Measurements from ENCODE around the gene NPC1L1. TPM values are rescaled to one million over a fixed set of nuclear protein-coding genes. Genes with fewer than 3 reads are reported as not detected.
"Not testable (repeated sequence)": the region's sequence is repeated elsewhere in the genome, so short reads cannot be mapped to it uniquely, and the experiment has no call there.

Gene NPC1L1
- total RNA-seq, 1 experiment from 2014 or later, result 0.28 TPM

DNA sequence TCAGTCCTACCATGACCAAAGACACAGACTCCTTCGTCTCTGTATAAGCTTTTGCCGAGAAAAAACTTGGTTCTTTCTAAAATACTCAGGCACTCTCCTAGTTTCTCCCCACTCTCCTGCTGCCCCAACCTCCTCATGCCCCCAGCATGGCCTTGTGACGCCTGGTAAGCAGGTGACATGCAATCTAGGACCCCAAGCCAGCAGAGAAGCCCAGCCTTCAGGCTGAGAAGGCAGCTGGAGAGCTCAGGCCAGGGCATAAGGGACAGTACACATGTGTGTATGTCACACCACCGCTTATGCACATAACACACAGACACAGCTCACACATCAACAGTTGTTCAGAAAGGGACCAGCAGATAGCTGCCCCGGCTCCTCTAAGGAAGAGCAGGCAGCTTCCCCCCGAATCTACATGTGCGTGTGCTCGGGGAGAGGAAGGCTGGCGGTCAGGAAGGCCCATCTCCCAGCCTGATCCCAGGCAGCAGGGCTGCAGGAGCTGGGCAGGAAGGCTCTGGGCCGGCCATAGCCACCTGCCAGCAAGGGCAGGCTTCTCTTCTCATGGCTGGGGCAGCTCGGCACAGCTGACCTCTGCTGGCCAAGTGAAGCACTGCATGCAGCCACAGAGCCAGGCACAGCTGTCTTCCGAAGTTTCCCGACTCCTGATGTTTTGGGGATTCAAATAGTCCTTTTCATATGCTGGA lies 24.1 kb upstream of the NPC1L1 start:
- POLR2A ChIA-PET (ENCODE audit: unreplicated experiment), result interaction anchor here (0.6 to 0.7 kb wide), 3 partner anchors 12 to 220 kb away, joined by 3 to 8 read pairs (median 8); no protein-coding TSS in a partner anchor

DNA sequence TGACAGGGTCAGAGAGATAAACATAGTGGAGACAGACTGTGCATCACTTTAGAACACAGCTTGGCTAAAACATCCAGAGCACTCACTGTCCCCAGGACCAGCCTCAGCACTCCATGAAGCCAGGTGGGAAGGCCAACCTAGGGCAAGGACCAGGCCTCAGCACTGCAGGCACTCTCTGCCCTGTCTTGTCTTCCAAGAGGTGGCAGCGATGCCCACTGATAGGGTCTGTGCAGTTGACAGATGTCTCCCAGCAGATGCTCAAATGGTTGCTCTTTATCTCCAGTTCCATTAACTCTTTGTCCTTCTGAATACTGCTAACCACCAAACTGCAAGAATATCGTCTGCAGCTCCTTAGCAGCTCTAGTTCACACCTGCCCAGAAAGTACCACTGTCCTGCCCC lies 23.5 kb upstream of the NPC1L1 start:
- POLR2A ChIA-PET (ENCODE audit: unreplicated experiment), result interaction anchor here (0.6 kb wide), 2 partner anchors 9 to 11 kb away, joined by 3 to 8 read pairs; no protein-coding TSS in a partner anchor
- BruUV-seq (replicated peaks), result no TSS peak
- Histone ChIP-seq H4K20me1 (ENCODE audit: insufficient read depth) (peaks cover 12% of the 10 kb centered on the region), H3K27ac (no peak overlapping the region), H3K79me2 (ENCODE audit: low read depth) (peaks cover 5% of the 10 kb centered on the region; the same call in 1 of the 2 replicates), H3K4me1 (replicated peaks; ENCODE audit: insufficient read depth) (peaks cover 16% of the 10 kb centered on the region), H3K4me3 (no peak overlapping the region), H3K4me2 (no peak overlapping the region), H2AFZ (no peak overlapping the region), H3K27me3 (ENCODE audit: insufficient read depth, low read depth) (no peaks in the 10 kb centered on the region), H3K9me3 (ENCODE audit: insufficient read depth, low read depth) (no peaks in the 10 kb centered on the region), H3K9me2 (ENCODE audit: insufficient read depth) (no peaks in the 10 kb centered on the region), H3F3A (ENCODE audit: insufficient read depth, low read depth) (peaks cover 71% of the 10 kb centered on the region), H3K36me3 (ENCODE audit: low read depth) (peaks cover 40% of the 10 kb centered on the region)
- TF ChIP-seq EZH2 (IDR thresholded peaks at IDR 0.05; ENCODE audit: low read depth), result no peak
- TF ChIP-seq, protein P1, sequence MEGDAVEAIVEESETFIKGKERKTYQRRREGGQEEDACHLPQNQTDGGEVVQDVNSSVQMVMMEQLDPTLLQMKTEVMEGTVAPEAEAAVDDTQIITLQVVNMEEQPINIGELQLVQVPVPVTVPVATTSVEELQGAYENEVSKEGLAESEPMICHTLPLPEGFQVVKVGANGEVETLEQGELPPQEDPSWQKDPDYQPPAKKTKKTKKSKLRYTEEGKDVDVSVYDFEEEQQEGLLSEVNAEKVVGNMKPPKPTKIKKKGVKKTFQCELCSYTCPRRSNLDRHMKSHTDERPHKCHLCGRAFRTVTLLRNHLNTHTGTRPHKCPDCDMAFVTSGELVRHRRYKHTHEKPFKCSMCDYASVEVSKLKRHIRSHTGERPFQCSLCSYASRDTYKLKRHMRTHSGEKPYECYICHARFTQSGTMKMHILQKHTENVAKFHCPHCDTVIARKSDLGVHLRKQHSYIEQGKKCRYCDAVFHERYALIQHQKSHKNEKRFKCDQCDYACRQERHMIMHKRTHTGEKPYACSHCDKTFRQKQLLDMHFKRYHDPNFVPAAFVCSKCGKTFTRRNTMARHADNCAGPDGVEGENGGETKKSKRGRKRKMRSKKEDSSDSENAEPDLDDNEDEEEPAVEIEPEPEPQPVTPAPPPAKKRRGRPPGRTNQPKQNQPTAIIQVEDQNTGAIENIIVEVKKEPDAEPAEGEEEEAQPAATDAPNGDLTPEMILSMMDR (conservative IDR thresholded peaks at IDR 0.05), result no peak
- CTCF ChIA-PET, result interaction anchor here (0.6 to 2.1 kb wide), 2 partner anchors 74 to 489 kb away, joined by 3 to 7 read pairs; partner anchors contain the start of gene NUDCD3
- no peak for DNase-seq
- intact Hi-C loops (cut with micrococcal nuclease; ENCODE audit: unreplicated experiment), result loop anchor here (1.0 to 10.0 kb wide), 4 partner anchors 74 to 542 kb away; partner anchors contain the start of gene NUDCD3

More for the DNA sequence above, 24.1 kb upstream of the NPC1L1 start:
- Histone ChIP-seq H3K27me3 (ENCODE audit: insufficient read depth, low read depth) (no peaks in the 10 kb centered on the region), H4K20me1 (ENCODE audit: insufficient read depth) (peaks cover 19% of the 10 kb centered on the region), H3K4me3 (no peak overlapping the region), H3K79me2 (ENCODE audit: low read depth) (peaks cover 11% of the 10 kb centered on the region; the same call in 1 of the 2 replicates), H3K4me2 (no peak overlapping the region), H3K9me2 (ENCODE audit: insufficient read depth) (no peaks in the 10 kb centered on the region), H3K27ac (no peak overlapping the region), H3K4me1 (replicated peaks; ENCODE audit: insufficient read depth) (peaks cover 16% of the 10 kb centered on the region), H2AFZ (no peak overlapping the region), H3K36me3 (ENCODE audit: low read depth) (peaks cover 46% of the 10 kb centered on the region), H3K9me3 (ENCODE audit: insufficient read depth, low read depth) (no peaks in the 10 kb centered on the region), H3F3A (ENCODE audit: insufficient read depth, low read depth) (peaks cover 71% of the 10 kb centered on the region)
- intact Hi-C loops (cut with micrococcal nuclease; ENCODE audit: unreplicated experiment), result loop anchor here (1.0 to 10.0 kb wide), 4 partner anchors 75 to 543 kb away; partner anchors contain the start of gene NUDCD3
- DNase-seq, result peak in 1 of 2 experiments; percentile 78
- no TSS peak for BruUV-seq (replicated peaks)
- CTCF ChIA-PET, result interaction anchor here (0.6 to 2.1 kb wide), 3 partner anchors 75 to 576 kb away, joined by 3 to 7 read pairs (median 3); partner anchors contain the start of gene NUDCD3
- TF ChIP-seq, protein P1 (conservative IDR thresholded peaks at IDR 0.05), result peak; percentile 100
- TF ChIP-seq EZH2 (IDR thresholded peaks at IDR 0.05; ENCODE audit: low read depth), result no peak

DNA sequence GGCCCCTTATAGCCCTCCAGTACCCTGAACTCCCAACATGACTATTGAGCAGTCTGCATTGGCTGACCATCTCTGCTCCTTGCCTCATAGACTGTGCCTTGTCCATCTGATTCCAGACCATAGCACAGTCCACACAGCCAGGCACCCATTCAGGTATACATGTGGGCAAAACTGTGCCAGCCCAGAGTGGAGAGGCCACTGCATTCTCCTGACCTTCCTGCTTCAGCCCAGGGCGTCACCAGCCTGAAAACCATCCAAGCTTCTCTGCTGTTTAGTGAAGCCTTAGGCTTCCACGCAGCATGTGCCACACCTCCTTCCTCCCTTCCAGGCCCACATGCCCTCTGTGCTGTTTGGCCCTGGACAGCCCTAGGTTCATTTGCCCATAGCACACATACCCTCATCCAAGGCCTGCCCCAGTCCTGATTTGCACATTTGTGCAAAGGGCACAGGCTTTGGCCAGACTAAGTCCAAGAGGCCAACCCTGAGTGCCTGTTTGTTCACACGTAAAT lies 22.1 kb upstream of the NPC1L1 start:
- no peak overlapping the region for H2AFZ ChIP-seq
- TF ChIP-seq EZH2 (IDR thresholded peaks at IDR 0.05; ENCODE audit: low read depth), result no peak
- TF ChIP-seq, protein P1 (conservative IDR thresholded peaks at IDR 0.05), result no peak
- peaks cover 11% of the 10 kb centered on the region for H4K20me1 ChIP-seq (ENCODE audit: insufficient read depth)
- no peaks in the 10 kb centered on the region for H3K27me3 ChIP-seq (ENCODE audit: insufficient read depth, low read depth)
- H3K4me1 ChIP-seq (replicated peaks; ENCODE audit: insufficient read depth), result peaks cover 16% of the 10 kb centered on the region
- peaks cover 4% of the 10 kb centered on the region; the same call in 1 of the 2 replicates for H3K79me2 ChIP-seq (ENCODE audit: low read depth)
- no peak overlapping the region for H3K4me3 ChIP-seq
- ChIA-PET POLR2A (ENCODE audit: unreplicated experiment) (no interaction called here), CTCF (no interaction called here)
- peaks cover 62% of the 10 kb centered on the region for H3F3A ChIP-seq (ENCODE audit: insufficient read depth, low read depth)
- no peaks in the 10 kb centered on the region for H3K9me3 ChIP-seq (ENCODE audit: insufficient read depth, low read depth)
- no peak overlapping the region for H3K27ac ChIP-seq
- no peaks in the 10 kb centered on the region for H3K9me2 ChIP-seq (ENCODE audit: insufficient read depth)
- no peak for DNase-seq
- intact Hi-C loops (cut with micrococcal nuclease; ENCODE audit: unreplicated experiment), result loop anchor here (10.0 kb wide), 1 partner anchor 188 kb away; no protein-coding TSS in a partner anchor
- H3K36me3 ChIP-seq (ENCODE audit: low read depth), result peaks cover 26% of the 10 kb centered on the region
- no peak overlapping the region for H3K4me2 ChIP-seq
- BruUV-seq (replicated peaks), result no TSS peak

DNA sequence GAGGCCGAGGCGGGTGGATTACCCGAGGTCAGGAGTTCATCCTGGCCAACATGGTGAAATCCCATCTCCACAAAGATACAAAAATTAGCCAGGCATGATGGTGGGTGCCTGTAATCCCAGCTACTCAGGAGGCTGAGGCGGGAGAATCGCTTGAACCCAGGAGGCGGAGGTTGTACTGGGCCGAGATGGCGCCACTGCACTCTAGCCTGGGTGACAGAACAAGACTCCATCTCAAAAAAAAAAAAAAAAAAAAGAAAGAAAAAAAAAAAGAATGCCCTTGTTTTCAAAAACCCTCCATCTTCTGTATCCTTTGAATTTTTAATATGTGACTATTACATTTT lies 21.5 kb upstream of the NPC1L1 start:
- CTCF ChIA-PET; H3K4me3 ChIP-seq; H3K79me2 ChIP-seq (ENCODE audit: low read depth); H3K9me3 ChIP-seq (ENCODE audit: insufficient read depth, low read depth); POLR2A ChIA-PET (ENCODE audit: unreplicated experiment); H2AFZ ChIP-seq; H3K27ac ChIP-seq; H3K27me3 ChIP-seq (ENCODE audit: insufficient read depth, low read depth); DNase-seq; H3K9me2 ChIP-seq (ENCODE audit: insufficient read depth); H3K4me2 ChIP-seq: not testable (repeated sequence)
- Histone ChIP-seq H3K36me3 (ENCODE audit: low read depth) (peaks cover 20% of the 10 kb centered on the region), H3K4me1 (replicated peaks; ENCODE audit: insufficient read depth) (peaks cover 16% of the 10 kb centered on the region), H4K20me1 (ENCODE audit: insufficient read depth) (peaks cover 11% of the 10 kb centered on the region), H3F3A (ENCODE audit: insufficient read depth, low read depth) (peaks cover 57% of the 10 kb centered on the region)
- intact Hi-C loops (cut with micrococcal nuclease; ENCODE audit: unreplicated experiment), result loop anchor here (10.0 kb wide), 1 partner anchor 188 kb away; no protein-coding TSS in a partner anchor
- BruUV-seq (replicated peaks), result TSS peak; percentile 3
